Progenitor cell of endocrine pancreas (in vitro differentiated cells): ENCODE results near the gene ATP5F1D. TPM values are rescaled to one million over a fixed set of nuclear protein-coding genes. Genes with fewer than 3 reads are reported as not detected.

ENCODE experiments used
- DNase-seq: peaks from one replicate; pipeline ENCODE4 v3.0.0; 2021; ENCODE audit warnings: low spot score; ENCODE audit not compliant: unreplicated experiment
- H3K27ac Mint-ChIP-seq: 2 replicates; pipeline ENCODE4 v1.8.0; 2021; ENCODE audit warnings: mild to moderate bottlenecking, moderate library complexity, mixed read lengths
- H3K27me3 Mint-ChIP-seq: 2 replicates; pipeline ENCODE4 v1.8.0; 2021; ENCODE audit warnings: mixed read lengths
- H3K36me3 Mint-ChIP-seq: 2 replicates; pipeline ENCODE4 v1.8.0; 2022; ENCODE audit warnings: mixed read lengths; ENCODE audit not compliant: insufficient read depth
- H3K4me1 Mint-ChIP-seq: 2 replicates; pipeline ENCODE4 v1.8.0; 2021; ENCODE audit warnings: low read depth, mixed read lengths
- H3K4me3 Mint-ChIP-seq: 2 replicates; pipeline ENCODE4 v1.8.0; 2021; ENCODE audit warnings: low read depth, mild to moderate bottlenecking, moderate library complexity, mixed read lengths
- H3K9me3 Mint-ChIP-seq: 2 replicates; pipeline ENCODE4 v1.8.0; 2021; ENCODE audit warnings: low read depth, mixed read lengths
- CTCF ChIP-seq: fragments of 200-600 bp; sonication (generic); IDR thresholded peaks from one replicate; pipeline ENCODE4 v1.5.0; 2021; ENCODE audit warnings: antibody characterized with exemption, mild to moderate bottlenecking; ENCODE audit not compliant: unreplicated experiment
- total RNA-seq: library from RNA; stranded (reverse); gene quantifications from 2 replicates; pipeline ENCODE4 v1.2.1, GENCODE V29; 2021

Gene ATP5F1D
- total RNA-seq, 1 donor from 2014 or later = 107 TPM

- DNase-seq = no peak
- no peak for TF ChIP-seq CTCF
- Mint-ChIP-seq H3K4me3 (no peak overlapping the region), H3K27me3 (no peaks in the 10 kb centered on the region), H3K9me3 (no peaks in the 10 kb centered on the region), H3K27ac (no peak overlapping the region), H3K4me1 (peaks cover 10% of the 10 kb centered on the region), H3K36me3 (peaks cover 9% of the 10 kb centered on the region)
Measured at GRCh38 chr19:1278074-1278473, 36.5 kb downstream of the ATP5F1D start.

GRCh38 chr19:1278713-1279660, 37.4 kb downstream of the ATP5F1D start:
- H3K27ac Mint-ChIP-seq = peak overlapping the region; percentile 20
- H3K36me3 Mint-ChIP-seq = peaks cover 2% of the 10 kb centered on the region
- DNase-seq = no peak
- TF ChIP-seq CTCF = no peak
- peaks cover 5% of the 10 kb centered on the region for H3K4me1 Mint-ChIP-seq
- no peaks in the 10 kb centered on the region for H3K9me3 Mint-ChIP-seq
- no peak overlapping the region for H3K4me3 Mint-ChIP-seq
- no peaks in the 10 kb centered on the region for H3K27me3 Mint-ChIP-seq

GRCh38 chr19:1279782-1280341, 38.3 kb downstream of the ATP5F1D start:
- peak; percentile 94 for TF ChIP-seq CTCF
- Mint-ChIP-seq H3K9me3 (no peaks in the 10 kb centered on the region), H3K27me3 (peaks cover 2% of the 10 kb centered on the region), H3K27ac (no peak overlapping the region), H3K4me1 (peaks cover 8% of the 10 kb centered on the region), H3K4me3 (no peak overlapping the region), H3K36me3 (peaks cover 2% of the 10 kb centered on the region)
- peak; percentile 90 for DNase-seq

- no peak for TF ChIP-seq CTCF
- no peaks in the 10 kb centered on the region for H3K9me3 Mint-ChIP-seq
- DNase-seq = no peak
- no peak overlapping the region for H3K4me3 Mint-ChIP-seq
- H3K27ac Mint-ChIP-seq = no peak overlapping the region
- H3K4me1 Mint-ChIP-seq = peaks cover 9% of the 10 kb centered on the region
- peaks cover 2% of the 10 kb centered on the region for H3K36me3 Mint-ChIP-seq
- H3K27me3 Mint-ChIP-seq = peaks cover 2% of the 10 kb centered on the region
Measured at GRCh38 chr19:1280636-1281568, 39.4 kb downstream of the ATP5F1D start.
